Uterus (tissue), 4 donors: ENCODE data around the gene AGPAT2. TPM values are rescaled to one million over a fixed set of nuclear protein-coding genes. Genes with fewer than 3 reads are reported as not detected.

Source experiments
- DNase-seq, 2 donors: peaks; one replicate each; pipeline ENCODE4 v3.0.0-alpha.2; 2019 to 2020
- H3K27ac ChIP-seq, 2 donors: fragments of 200-600 bp; sonication (generic); 1 replicate in 1 of 2; 2 replicates in 1 of 2; pipeline ENCODE4 v1.5.1; 2016 to 2018
- H3K27me3 ChIP-seq, 2 donors: fragments of 200-600 bp; sonication (generic); one replicate each; pipeline ENCODE4 v1.5.1; 2018 to 2019; ENCODE audit warnings: control low read depth in 1 of 2
- H3K36me3 ChIP-seq, 2 donors: fragments of 200-600 bp; sonication (generic); one replicate each; pipeline ENCODE4 v1.5.1; 2019; ENCODE audit warnings: control low read depth in 1 of 2
- H3K4me1 ChIP-seq, 2 donors: fragments of 200-600 bp; sonication (generic); one replicate each; pipeline ENCODE4 v1.5.1; 2018 to 2019; ENCODE audit warnings: control low read depth in 1 of 2
- H3K4me3 ChIP-seq, 2 donors: fragments of 200-600 bp; sonication (generic); 1 replicate in 1 of 2; 2 replicates in 1 of 2; pipeline ENCODE4 v1.5.1; 2018 to 2019; ENCODE audit warnings: mild to moderate bottlenecking in 1 of 2
- H3K9me3 ChIP-seq, 2 donors: fragments of 200-600 bp; sonication (generic); one replicate each; pipeline ENCODE4 v1.5.1; 2019; ENCODE audit warnings: control low read depth in 1 of 2
- POLR2A ChIP-seq, 2 donors: fragments of 450-650 bp; IDR thresholded peaks; one replicate each; pipeline ENCODE4 v1.6.1; 2016; ENCODE audit warnings: antibody characterized with exemption in 2 of 2, mild to moderate bottlenecking in 1 of 2, moderate library complexity in 1 of 2
- intact Hi-C: fragments of 100-400 bp; cut with DNase I; formaldehyde crosslinking; loops from one replicate; pipeline ENCODE4 v1.15.1; 2023; ENCODE audit warnings: low total_unique reads
- total RNA-seq, 4 donors: library from RNA; depleted of rRNA in 3 of 4; stranded (reverse); fragments of >200 nt in 3 of 4; gene quantifications; one replicate each; pipeline versions ENCODE4 v1.1.0 to v1.2.4, GENCODE V29; 2014 to 2023
- TF ChIP-seq, protein P1 (sequence below), 4 experiments: fragments of 200-600 bp in 2 of 4; fragments of 450-650 bp in 2 of 4; sonication (generic) in 2 of 4; IDR thresholded peaks; one replicate each; pipeline ENCODE4 v1.5.1; 2016 to 2019; ENCODE audit warnings: antibody characterized with exemption in 4 of 4, mild to moderate bottlenecking in 2 of 4, moderate library complexity in 1 of 4
- donor health status: DM: yes; HTN: yes; CAD: no.

The AGPAT2 gene
- total RNA-seq, 4 donors from 2014 or later: 22.7 to 45.1 (median 38.6) TPM

DNA sequence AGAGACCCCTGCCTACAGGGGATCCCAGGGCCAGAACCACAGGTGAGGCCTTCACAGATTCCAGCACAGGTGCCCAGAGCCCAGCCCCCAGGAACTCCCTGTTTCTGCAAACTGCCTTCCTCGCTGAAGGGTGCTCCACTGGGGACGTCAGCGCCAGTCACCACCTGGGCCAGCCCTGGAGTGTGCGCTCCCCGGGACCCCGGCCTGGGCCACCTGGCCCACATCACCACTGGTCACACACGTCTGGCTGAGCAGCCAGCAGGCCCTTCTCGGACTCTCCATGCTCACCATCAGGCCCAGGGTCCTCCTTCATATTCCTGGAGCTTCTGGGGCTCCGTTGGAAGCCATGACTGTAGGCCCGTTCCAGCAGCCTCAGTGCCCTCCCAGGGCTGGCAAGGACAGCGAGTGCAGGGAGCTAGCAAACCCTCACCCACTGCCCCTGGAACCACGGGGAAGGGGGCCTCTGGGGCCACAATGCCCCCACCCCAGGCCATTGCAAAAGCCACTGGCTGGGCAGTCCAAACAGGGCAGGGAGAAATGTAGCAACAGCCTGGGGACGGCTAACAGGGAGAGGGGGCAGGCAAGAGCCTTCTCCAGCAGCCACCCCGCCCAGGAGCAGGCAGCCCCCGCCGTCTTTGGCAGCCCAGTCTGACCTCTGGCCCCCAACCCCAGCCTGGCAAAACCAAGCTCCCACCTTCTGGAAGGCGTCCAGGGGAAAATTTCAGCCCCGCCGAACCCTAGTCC is 1.3 kb downstream of the AGPAT2 start:
- Histone ChIP-seq H3K4me3 (peak overlapping the region; percentile 64 to 68), H3K36me3 (no peaks in the 10 kb centered on the region), H3K27ac (peak overlapping the region; percentile 72 to 77), H3K4me1 (peaks cover 0 to 19% of the 10 kb centered on the region in 2 donors), H3K27me3 (no peaks in the 10 kb centered on the region), H3K9me3 (no peaks in the 10 kb centered on the region)
- intact Hi-C loops: no loop called here
- TF ChIP-seq, protein P1, sequence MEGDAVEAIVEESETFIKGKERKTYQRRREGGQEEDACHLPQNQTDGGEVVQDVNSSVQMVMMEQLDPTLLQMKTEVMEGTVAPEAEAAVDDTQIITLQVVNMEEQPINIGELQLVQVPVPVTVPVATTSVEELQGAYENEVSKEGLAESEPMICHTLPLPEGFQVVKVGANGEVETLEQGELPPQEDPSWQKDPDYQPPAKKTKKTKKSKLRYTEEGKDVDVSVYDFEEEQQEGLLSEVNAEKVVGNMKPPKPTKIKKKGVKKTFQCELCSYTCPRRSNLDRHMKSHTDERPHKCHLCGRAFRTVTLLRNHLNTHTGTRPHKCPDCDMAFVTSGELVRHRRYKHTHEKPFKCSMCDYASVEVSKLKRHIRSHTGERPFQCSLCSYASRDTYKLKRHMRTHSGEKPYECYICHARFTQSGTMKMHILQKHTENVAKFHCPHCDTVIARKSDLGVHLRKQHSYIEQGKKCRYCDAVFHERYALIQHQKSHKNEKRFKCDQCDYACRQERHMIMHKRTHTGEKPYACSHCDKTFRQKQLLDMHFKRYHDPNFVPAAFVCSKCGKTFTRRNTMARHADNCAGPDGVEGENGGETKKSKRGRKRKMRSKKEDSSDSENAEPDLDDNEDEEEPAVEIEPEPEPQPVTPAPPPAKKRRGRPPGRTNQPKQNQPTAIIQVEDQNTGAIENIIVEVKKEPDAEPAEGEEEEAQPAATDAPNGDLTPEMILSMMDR (IDR thresholded peaks at IDR 0.05): no peak
- TF ChIP-seq POLR2A (IDR thresholded peaks at IDR 0.05): no peak
- DNase-seq: no peak

DNA sequence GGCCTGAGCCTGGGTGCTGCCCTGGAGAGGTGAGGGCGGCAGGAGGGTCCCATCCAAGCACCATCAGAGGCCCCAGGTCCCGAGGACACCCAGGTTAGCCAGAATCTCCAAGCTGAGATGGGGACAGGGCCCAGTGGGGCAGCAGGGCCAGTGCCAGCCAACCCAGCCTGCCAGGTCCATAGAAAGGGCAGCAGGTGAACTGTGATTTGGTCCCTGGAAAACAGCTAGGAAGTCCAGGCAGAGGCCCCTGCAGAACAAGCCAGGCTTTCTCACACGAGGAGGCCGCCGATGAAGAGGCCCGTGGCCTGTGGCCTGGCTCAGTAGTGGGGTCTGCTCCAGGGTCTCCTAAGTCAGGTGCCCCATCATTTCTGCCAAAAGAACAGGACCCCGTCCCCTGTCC is 2.0 kb downstream of the AGPAT2 start:
- peaks cover 0 to 19% of the 10 kb centered on the region in 2 donors for H3K4me1 ChIP-seq
- no peaks in the 10 kb centered on the region for H3K27me3 ChIP-seq
- H3K4me3 ChIP-seq: no peak overlapping the region
- no peaks in the 10 kb centered on the region for H3K9me3 ChIP-seq
- intact Hi-C loops: no loop called here
- DNase-seq: no peak
- no peak for TF ChIP-seq POLR2A (IDR thresholded peaks at IDR 0.05)
- TF ChIP-seq, protein P1 (IDR thresholded peaks at IDR 0.05): no peak
- no peaks in the 10 kb centered on the region for H3K36me3 ChIP-seq
- H3K27ac ChIP-seq: no peak overlapping the region

DNA sequence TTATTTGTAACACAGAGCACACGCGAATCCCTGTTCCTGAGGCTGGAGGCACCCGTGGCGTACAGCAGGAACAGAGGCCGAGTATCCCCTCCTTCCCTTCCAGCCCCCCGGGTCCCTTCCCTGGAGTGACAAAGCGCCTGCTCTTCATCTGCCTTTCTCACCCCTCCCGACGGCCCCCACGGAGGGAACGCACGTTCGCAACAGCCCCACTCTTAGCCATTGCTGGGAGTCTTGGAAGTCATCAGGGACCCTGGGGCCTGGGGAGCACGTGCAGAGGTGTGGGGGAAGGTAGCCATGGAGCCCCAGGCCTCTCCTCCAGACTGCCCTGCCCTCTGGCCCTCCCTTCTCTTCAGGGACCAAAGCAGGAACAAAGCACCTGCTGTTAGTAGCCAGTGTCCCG is 2.5 kb downstream of the AGPAT2 start:
- H3K4me3 ChIP-seq: no peak overlapping the region
- no peak overlapping the region for H3K27ac ChIP-seq
- H3K27me3 ChIP-seq: no peaks in the 10 kb centered on the region
- TF ChIP-seq, protein P1 (IDR thresholded peaks at IDR 0.05): no peak
- TF ChIP-seq POLR2A (IDR thresholded peaks at IDR 0.05): no peak
- no peaks in the 10 kb centered on the region for H3K9me3 ChIP-seq
- no peak for DNase-seq
- peaks cover 0 to 19% of the 10 kb centered on the region in 2 donors for H3K4me1 ChIP-seq
- H3K36me3 ChIP-seq: no peaks in the 10 kb centered on the region
- intact Hi-C loops: no loop called here

DNA sequence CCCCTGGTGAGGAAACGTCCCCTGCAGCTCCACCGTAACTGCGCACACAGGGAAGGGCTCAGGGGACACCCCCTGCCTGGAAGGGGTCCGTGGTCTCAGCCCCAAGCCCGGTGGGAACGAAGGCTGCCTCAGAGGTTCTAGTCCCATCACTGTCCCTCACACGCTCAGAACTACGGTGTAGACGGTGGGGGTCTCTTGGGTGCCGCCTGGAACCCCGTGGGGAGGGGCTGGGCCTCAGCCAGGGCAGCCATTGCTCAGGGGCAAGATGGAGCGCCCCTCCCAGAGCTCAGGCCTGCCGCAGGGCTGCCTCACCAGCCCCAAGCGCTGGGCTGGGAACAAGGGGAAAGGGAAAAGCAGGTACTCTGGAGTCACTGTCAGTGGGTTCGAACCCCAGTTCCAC is 2.9 kb downstream of the AGPAT2 start:
- intact Hi-C loops: no loop called here
- Histone ChIP-seq H3K4me3 (no peak overlapping the region), H3K36me3 (no peaks in the 10 kb centered on the region), H3K27me3 (no peaks in the 10 kb centered on the region), H3K27ac (no peak overlapping the region), H3K4me1 (peaks cover 0 to 19% of the 10 kb centered on the region in 2 donors), H3K9me3 (no peaks in the 10 kb centered on the region)
- DNase-seq: no peak
- TF ChIP-seq, protein P1 (IDR thresholded peaks at IDR 0.05): no peak
- no peak for TF ChIP-seq POLR2A (IDR thresholded peaks at IDR 0.05)

DNA sequence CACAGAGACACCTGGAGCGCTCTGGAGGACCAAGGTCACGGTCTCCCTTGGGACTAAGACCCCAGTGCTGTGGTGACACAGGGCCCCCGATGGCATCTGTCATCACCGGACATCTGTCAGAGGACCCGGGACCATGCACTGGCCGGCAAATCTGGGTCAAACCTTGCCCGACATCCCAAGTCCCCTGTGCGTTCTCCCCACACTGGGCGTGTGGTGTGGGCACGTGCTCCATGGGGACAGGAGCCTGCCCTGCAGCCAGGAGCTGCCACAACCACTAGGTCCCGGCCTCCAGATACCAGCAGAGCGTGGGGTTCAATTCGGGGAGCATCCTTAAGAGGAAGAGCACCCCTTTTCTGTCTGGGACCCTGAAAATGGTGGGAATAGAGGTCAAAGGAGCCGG is 3.5 kb downstream of the AGPAT2 start:
- Histone ChIP-seq H3K36me3 (no peaks in the 10 kb centered on the region), H3K27ac (no peak overlapping the region), H3K4me1 (peaks cover 0 to 19% of the 10 kb centered on the region in 2 donors), H3K9me3 (no peaks in the 10 kb centered on the region), H3K4me3 (no peak overlapping the region), H3K27me3 (no peaks in the 10 kb centered on the region)
- TF ChIP-seq, protein P1 (IDR thresholded peaks at IDR 0.05): no peak
- TF ChIP-seq POLR2A (IDR thresholded peaks at IDR 0.05): no peak
- intact Hi-C loops: no loop called here
- DNase-seq: no peak
